Left lung (tissue), 14 donors: ENCODE results near the gene RPL39. TPM values are rescaled to one million over a fixed set of nuclear protein-coding genes. Genes with fewer than 3 reads are reported as not detected.

Source experiments
- ATAC-seq: fragments of 200-7000 bp; cut with Tn5 transposase; one replicate; pipeline ENCODE4 v1.9.1; 2020; ENCODE audit warnings: moderate library complexity
- DNase-seq, 4 donors: peaks; one replicate each; pipeline ENCODE4 v3.0.0-alpha.2; 2013 to 2020
- H3K27ac ChIP-seq, 2 donors: fragments of 200-600 bp; sonication (generic) in 1 of 2; one replicate each; pipeline versions ENCODE4 v1.5.0 to v1.8.0; 2020 to 2021
- H3K27me3 ChIP-seq, 2 donors: fragments of 200-600 bp; sonication (generic) in 1 of 2; one replicate each; pipeline versions ENCODE4 v1.5.0 to v1.8.0; 2020 to 2021
- H3K36me3 ChIP-seq, 2 donors: fragments of 200-600 bp; sonication (generic) in 1 of 2; one replicate each; pipeline versions ENCODE4 v1.5.0 to v1.8.0; 2020 to 2021
- H3K4me1 ChIP-seq, 2 donors: fragments of 200-600 bp; one replicate each; pipeline ENCODE4 v1.8.0; 2021
- H3K4me3 ChIP-seq, 2 donors: fragments of 200-600 bp; sonication (generic) in 1 of 2; one replicate each; pipeline versions ENCODE4 v1.5.0 to v1.8.0; 2020 to 2021; ENCODE audit warnings: mild to moderate bottlenecking in 1 of 2
- H3K9me3 ChIP-seq, 2 donors: fragments of 200-600 bp; sonication (generic) in 1 of 2; one replicate each; pipeline versions ENCODE4 v1.5.0 to v1.8.0; 2020 to 2021
- intact Hi-C, 2 donors: fragments of 100-400 bp; cut with DNase I; formaldehyde crosslinking; loops; one replicate each; pipeline versions ENCODE4 v1.11.2 to v1.14.2; 2022
- long read RNA-seq, 12 donors: library from polyadenylated mRNA in 2 of 12; unstranded in 2 of 12; transcript quantifications; one replicate each; pipeline ENCODE4 v2.0.0 and lab custom pipeline, GENCODE V29; 2019 to 2026
- polyA plus RNA-seq, 6 donors: library from polyadenylated mRNA; unstranded; fragments of 120-200 nt; gene quantifications; one replicate each; pipeline ENCODE4 v1.2.1, GENCODE V29; 2013; ENCODE audit not compliant: insufficient read length in 6 of 6
- total RNA-seq, 2 donors: library from RNA; stranded (reverse); fragmentation: NEBNext Ultra II Directional; extraction: Animal tissue kit (Norgen Biotek cat#: 25700); gene quantifications; one replicate each; pipeline ENCODE4 v1.2.1, GENCODE V29; 2021
- TF ChIP-seq, protein P1 (sequence below), 2 donors: fragments of 200-600 bp; sonication (generic) in 1 of 2; IDR thresholded peaks; one replicate each; pipeline versions ENCODE4 v1.5.0 to v1.8.0; 2021; ENCODE audit warnings: antibody characterized with exemption in 2 of 2
- donor health status: DM: no; HTN: yes; CAD: no.
- donor health status: DM: no; HTN: no; CAD: no.

Gene RPL39
- total RNA-seq (1,000 to 10,000 TPM; 1,442 to 1,453 TPM), polyA plus RNA-seq (1,000 to 10,000 TPM; 2,372 to 3,113 (median 2,723) TPM)
- long read RNA-seq, donor 1, transcript RPL39-201 (3 exons, 401 nt) = major isoform, 321 of 338 reads
- long read RNA-seq, donor 1, transcript RPL39-202 (2 exons, 1,915 nt) = minor isoform, 6 of 338 reads
- long read RNA-seq, donor 1, partial matches to known transcripts = 11 of 338 reads
- long read RNA-seq, donor 1, other reads (novel, unspliced or antisense) = 0 of 338 reads
- long read RNA-seq, donor 2, transcript RPL39-201 (3 exons, 401 nt) = major isoform, 306 of 345 reads
- long read RNA-seq, donor 2, transcript RPL39-202 (2 exons, 1,915 nt) = minor isoform, 28 of 345 reads
- long read RNA-seq, donor 2, partial matches to known transcripts = 11 of 345 reads
- long read RNA-seq, donor 2, other reads (novel, unspliced or antisense) = 0 of 345 reads
- long read RNA-seq, donor 3, transcript RPL39-201 (3 exons, 401 nt) = major isoform, 273 of 283 reads
- long read RNA-seq, donor 3, transcript RPL39-202 (2 exons, 1,915 nt) = minor isoform, 10 of 283 reads
- long read RNA-seq, donor 3, partial matches to known transcripts = 0 of 283 reads
- long read RNA-seq, donor 3, other reads (novel, unspliced or antisense) = 0 of 283 reads
- long read RNA-seq, donor 4, transcript RPL39-201 (3 exons, 401 nt) = major isoform, 1,326 of 1,328 reads
- long read RNA-seq, donor 4, partial matches to known transcripts = 0 of 1,328 reads
- long read RNA-seq, donor 4, other reads (novel, unspliced or antisense) = 1 of 1,328 reads
- long read RNA-seq, donor 5, transcript RPL39-201 (3 exons, 401 nt) = major isoform, 257 of 280 reads
- long read RNA-seq, donor 5, transcript RPL39-202 (2 exons, 1,915 nt) = minor isoform, 9 of 280 reads
- long read RNA-seq, donor 5, partial matches to known transcripts = 14 of 280 reads
- long read RNA-seq, donor 5, other reads (novel, unspliced or antisense) = 0 of 280 reads
- long read RNA-seq, donor 6, transcript RPL39-201 (3 exons, 401 nt) = major isoform, 262 of 284 reads
- long read RNA-seq, donor 6, transcript RPL39-202 (2 exons, 1,915 nt) = minor isoform, 12 of 284 reads
- long read RNA-seq, donor 6, partial matches to known transcripts = 10 of 284 reads
- long read RNA-seq, donor 6, other reads (novel, unspliced or antisense) = 0 of 284 reads
- long read RNA-seq, donor 7, transcript RPL39-201 (3 exons, 401 nt) = major isoform, 146 of 166 reads
- long read RNA-seq, donor 7, transcript RPL39-202 (2 exons, 1,915 nt) = minor isoform, 20 of 166 reads
- long read RNA-seq, donor 7, partial matches to known transcripts = 0 of 166 reads
- long read RNA-seq, donor 7, other reads (novel, unspliced or antisense) = 0 of 166 reads
- long read RNA-seq, donor 8, transcript RPL39-202 (2 exons, 1,915 nt) = minor isoform, 8 of 175 reads
- long read RNA-seq, donor 8, transcript RPL39-201 (3 exons, 401 nt) = major isoform, 167 of 175 reads
- long read RNA-seq, donor 8, partial matches to known transcripts = 0 of 175 reads
- long read RNA-seq, donor 8, other reads (novel, unspliced or antisense) = 0 of 175 reads
- long read RNA-seq, donor 9, transcript RPL39-201 (3 exons, 401 nt) = major isoform, 7 of 7 reads
- long read RNA-seq, donor 9, partial matches to known transcripts = 0 of 7 reads
- long read RNA-seq, donor 9, other reads (novel, unspliced or antisense) = 0 of 7 reads
- long read RNA-seq, donor 10, transcript RPL39-201 (3 exons, 401 nt) = major isoform, 546 of 547 reads
- long read RNA-seq, donor 10, partial matches to known transcripts = 0 of 547 reads
- long read RNA-seq, donor 10, other reads (novel, unspliced or antisense) = 1 of 547 reads
- long read RNA-seq, donor 11, transcript RPL39-201 (3 exons, 401 nt) = major isoform, 108 of 112 reads
- long read RNA-seq, donor 11, partial matches to known transcripts = 0 of 112 reads
- long read RNA-seq, donor 11, other reads (novel, unspliced or antisense) = 0 of 112 reads
- long read RNA-seq, donor 12, transcript RPL39-201 (3 exons, 401 nt) = major isoform, 154 of 163 reads
- long read RNA-seq, donor 12, partial matches to known transcripts = 6 of 163 reads
- long read RNA-seq, donor 12, other reads (novel, unspliced or antisense) = 0 of 163 reads

DNA sequence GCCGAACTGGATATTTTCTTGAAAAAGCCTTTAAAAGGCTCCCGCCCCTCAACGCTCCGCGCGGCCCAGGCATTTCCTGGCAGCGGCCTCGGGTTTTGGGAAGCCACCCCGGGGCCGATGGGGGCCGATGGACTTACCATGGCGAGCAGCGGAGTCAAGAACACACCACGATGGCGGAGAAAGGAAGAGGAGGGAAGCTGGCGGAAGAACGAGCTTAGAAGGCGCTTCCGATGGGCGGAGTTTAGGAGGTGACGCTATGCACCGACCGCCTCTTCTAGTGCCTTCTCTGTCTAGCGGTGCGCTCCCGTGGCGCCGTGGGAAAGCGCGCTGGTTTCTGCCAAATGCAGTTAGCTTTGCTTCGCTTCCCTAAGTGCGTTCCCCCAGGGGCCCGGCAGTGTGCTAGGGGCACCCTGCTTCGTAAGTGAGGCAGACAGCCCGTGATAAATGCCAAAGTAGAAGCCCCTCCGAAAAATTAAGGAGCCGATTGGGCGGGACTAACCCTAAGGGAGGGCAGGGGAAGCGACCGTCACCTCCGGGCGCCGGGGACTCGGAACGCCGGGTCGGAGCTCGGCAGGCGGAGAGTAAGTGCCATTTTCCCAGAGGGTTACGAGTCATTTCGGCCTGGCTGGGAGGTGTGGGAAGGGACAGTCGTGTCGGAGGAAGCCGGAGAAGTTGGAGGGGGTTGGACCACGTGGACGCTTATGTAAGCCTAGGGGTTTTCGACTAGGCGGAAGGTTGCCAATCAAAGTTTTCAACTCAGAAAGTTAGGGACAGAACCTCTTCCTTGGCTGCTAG is at the start of gene RPL39:
TSS of gene RPL39 (minus strand) at position 194 of the 795 bp plus-strand sequence. CDS start at position 140, 54 bp downstream.
- ATAC-seq = peak; percentile 96
- TF ChIP-seq, protein P1, sequence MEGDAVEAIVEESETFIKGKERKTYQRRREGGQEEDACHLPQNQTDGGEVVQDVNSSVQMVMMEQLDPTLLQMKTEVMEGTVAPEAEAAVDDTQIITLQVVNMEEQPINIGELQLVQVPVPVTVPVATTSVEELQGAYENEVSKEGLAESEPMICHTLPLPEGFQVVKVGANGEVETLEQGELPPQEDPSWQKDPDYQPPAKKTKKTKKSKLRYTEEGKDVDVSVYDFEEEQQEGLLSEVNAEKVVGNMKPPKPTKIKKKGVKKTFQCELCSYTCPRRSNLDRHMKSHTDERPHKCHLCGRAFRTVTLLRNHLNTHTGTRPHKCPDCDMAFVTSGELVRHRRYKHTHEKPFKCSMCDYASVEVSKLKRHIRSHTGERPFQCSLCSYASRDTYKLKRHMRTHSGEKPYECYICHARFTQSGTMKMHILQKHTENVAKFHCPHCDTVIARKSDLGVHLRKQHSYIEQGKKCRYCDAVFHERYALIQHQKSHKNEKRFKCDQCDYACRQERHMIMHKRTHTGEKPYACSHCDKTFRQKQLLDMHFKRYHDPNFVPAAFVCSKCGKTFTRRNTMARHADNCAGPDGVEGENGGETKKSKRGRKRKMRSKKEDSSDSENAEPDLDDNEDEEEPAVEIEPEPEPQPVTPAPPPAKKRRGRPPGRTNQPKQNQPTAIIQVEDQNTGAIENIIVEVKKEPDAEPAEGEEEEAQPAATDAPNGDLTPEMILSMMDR (IDR thresholded peaks at IDR 0.05) = no peak
- peaks cover 6 to 34% of the 10 kb centered on the region in 2 donors for H3K4me1 ChIP-seq
- H3K27ac ChIP-seq = peak within 1 kb of the TSS; percentile 94 to 97
- no peaks in the 10 kb centered on the region for H3K27me3 ChIP-seq
- DNase-seq = peak; percentile 85 to 90 (median 88)
- peaks cover 0 to 20% of the 10 kb centered on the region in 2 donors for H3K36me3 ChIP-seq
- H3K9me3 ChIP-seq = no peaks in the 10 kb centered on the region
- intact Hi-C loops = no loop called here
- peak within 1 kb of the TSS; percentile 47 to 63 for H3K4me3 ChIP-seq

DNA sequence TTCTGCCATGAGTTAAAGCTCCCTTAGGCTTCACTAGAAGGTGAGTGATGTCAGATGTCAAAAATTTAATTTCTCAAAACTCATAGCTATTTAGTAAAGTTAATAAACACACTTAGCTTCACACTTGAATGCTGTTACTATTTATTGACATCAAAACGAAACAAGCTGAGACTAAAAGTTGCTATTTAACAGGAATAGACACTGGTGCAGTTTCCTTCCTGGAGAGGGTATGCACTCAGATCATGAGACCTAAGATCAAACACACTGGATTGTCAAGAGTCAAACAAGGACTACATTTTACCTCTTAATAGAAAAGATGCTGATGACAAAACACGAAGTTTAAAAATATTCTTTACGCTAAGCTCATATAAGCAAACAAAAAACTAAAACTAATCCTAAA is 42.5 kb upstream of the RPL39 start:
- no peaks in the 10 kb centered on the region for H3K9me3 ChIP-seq
- H3K36me3 ChIP-seq = peaks cover 0 to 82% of the 10 kb centered on the region in 2 donors
- no peaks in the 10 kb centered on the region for H3K27me3 ChIP-seq
- ATAC-seq (no peak), DNase-seq (no peak)
- TF ChIP-seq, protein P1 (IDR thresholded peaks at IDR 0.05) = no peak
- intact Hi-C loops = no loop called here
- no peak overlapping the region for H3K27ac ChIP-seq
- no peak overlapping the region for H3K4me3 ChIP-seq
- no peaks in the 10 kb centered on the region for H3K4me1 ChIP-seq

DNA sequence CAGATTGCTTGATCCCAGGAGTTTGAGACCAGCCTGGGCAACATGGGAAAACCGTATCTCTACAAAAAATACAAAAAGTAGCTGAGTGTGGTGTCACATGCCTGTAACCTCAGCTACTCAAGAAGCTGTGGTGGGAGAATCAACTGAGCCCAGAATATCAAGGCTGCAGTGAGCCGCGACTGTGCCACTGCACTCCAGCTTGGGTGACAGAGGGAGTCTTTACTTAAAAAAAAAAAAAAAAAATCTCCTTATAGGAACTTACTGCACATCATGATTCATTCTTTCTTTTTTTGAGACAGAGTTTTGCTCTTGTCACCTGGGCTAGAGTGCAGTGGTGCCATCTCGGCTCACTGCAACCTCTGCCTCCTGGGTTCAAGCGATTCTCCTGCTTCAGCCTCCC is 37.0 kb upstream of the RPL39 start:
- intact Hi-C loops = no loop called here

More for the DNA sequence above, 37.0 kb upstream of the RPL39 start:
- H3K4me1 ChIP-seq = no peaks in the 10 kb centered on the region
- no peak overlapping the region for H3K4me3 ChIP-seq
- H3K9me3 ChIP-seq = no peaks in the 10 kb centered on the region
- DNase-seq = no peak
- H3K36me3 ChIP-seq = peaks cover 0 to 32% of the 10 kb centered on the region in 2 donors
- H3K27ac ChIP-seq = no peak overlapping the region
- no peaks in the 10 kb centered on the region for H3K27me3 ChIP-seq
- TF ChIP-seq, protein P1 (IDR thresholded peaks at IDR 0.05) = no peak
- ATAC-seq = no peak
